Measurements from ENCODE around the gene GAB2. TPM values are rescaled to one million over a fixed set of nuclear protein-coding genes. Genes with fewer than 3 reads are reported as not detected.

GAB2 gene
- total RNA-seq, 1 donor from 2014 or later: 15.9 TPM

DNA sequence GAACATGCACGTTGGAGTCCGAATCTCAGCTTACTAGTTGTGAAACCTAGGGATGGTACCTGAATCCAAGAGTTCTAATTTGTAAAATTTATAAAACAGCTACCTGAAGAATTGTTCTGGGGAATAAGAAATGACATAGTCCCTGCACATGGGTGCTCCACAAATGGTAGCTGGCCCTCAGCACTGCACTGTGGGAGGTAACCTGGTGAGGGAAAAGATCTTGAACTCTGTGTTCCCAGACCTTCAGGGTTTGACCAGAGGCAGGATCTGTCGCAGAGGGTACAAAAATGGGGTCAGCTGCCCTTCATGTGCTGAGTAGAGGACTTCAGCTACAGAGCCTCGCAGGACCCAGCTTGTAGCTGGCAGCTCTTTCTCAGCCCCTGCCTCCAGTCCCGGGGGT is 155.4 kb downstream of the GAB2 start:
- Mint-ChIP-seq H3K27me3 (ENCODE audit: insufficient read depth) (peaks cover 1% of the 10 kb centered on the region), H3K27ac (peak overlapping the region; percentile 40), H3K9me3 (no peaks in the 10 kb centered on the region), H3K4me3 (no peak overlapping the region), H3K36me3 (ENCODE audit: low read depth) (peaks cover 10% of the 10 kb centered on the region), H3K4me1 (ENCODE audit: low read depth) (peaks cover 10% of the 10 kb centered on the region)
- intact Hi-C loops (cut with micrococcal nuclease): no loop called here
- DNase-seq (ENCODE audit: low spot score): no peak

DNA sequence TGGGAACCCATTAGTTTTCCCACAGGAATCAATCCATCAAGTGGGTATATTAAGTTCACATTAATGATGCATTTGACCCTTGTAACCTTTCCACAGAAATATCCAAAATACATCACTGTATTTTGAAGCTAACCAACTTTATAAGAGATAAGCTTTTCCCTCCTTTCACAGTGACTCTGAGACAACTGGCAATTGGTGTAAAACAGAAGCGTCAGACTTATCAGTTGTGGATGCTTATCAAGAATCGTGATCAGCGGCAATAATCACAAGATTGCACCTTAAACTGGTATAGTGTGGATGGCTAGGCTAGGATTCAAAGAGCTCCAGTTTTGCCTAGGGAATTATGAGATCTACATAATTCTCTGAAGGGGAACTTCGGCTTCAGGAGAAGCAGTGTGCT is 155.8 kb downstream of the GAB2 start:
- no peak overlapping the region for H3K4me3 Mint-ChIP-seq
- no peak for DNase-seq (ENCODE audit: low spot score)
- peaks cover 10% of the 10 kb centered on the region for H3K36me3 Mint-ChIP-seq (ENCODE audit: low read depth)
- H3K27me3 Mint-ChIP-seq (ENCODE audit: insufficient read depth): peaks cover 1% of the 10 kb centered on the region
- intact Hi-C loops (cut with micrococcal nuclease): no loop called here
- H3K9me3 Mint-ChIP-seq: no peaks in the 10 kb centered on the region
- peaks cover 6% of the 10 kb centered on the region for H3K4me1 Mint-ChIP-seq (ENCODE audit: low read depth)
- no peak overlapping the region for H3K27ac Mint-ChIP-seq

DNA sequence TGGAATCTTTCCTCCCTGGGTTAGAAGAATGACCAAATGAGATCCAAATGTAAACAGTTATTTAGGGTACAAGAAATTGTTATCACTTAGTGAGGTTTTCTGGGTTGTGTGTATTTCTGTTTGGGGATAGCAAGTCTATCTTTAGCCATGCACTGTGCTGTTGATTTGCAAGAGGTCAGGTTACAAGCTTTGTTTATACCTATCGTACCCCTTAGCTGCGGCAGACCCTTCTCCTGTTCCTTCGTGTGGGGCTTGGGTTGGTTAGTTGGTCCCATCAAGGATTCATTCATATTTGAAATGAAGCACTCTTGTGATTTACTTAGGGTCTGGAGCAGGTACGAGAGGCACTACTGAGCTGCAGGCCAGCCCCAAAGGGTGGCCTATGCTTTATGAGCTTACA is 156.3 kb downstream of the GAB2 start:
- H3K4me1 Mint-ChIP-seq (ENCODE audit: low read depth): peaks cover 6% of the 10 kb centered on the region
- peaks cover 10% of the 10 kb centered on the region for H3K36me3 Mint-ChIP-seq (ENCODE audit: low read depth)
- no peak overlapping the region for H3K27ac Mint-ChIP-seq
- DNase-seq (ENCODE audit: low spot score): no peak
- no peaks in the 10 kb centered on the region for H3K9me3 Mint-ChIP-seq
- no peak overlapping the region for H3K4me3 Mint-ChIP-seq
- peaks cover 1% of the 10 kb centered on the region for H3K27me3 Mint-ChIP-seq (ENCODE audit: insufficient read depth)
- intact Hi-C loops (cut with micrococcal nuclease): no loop called here

DNA sequence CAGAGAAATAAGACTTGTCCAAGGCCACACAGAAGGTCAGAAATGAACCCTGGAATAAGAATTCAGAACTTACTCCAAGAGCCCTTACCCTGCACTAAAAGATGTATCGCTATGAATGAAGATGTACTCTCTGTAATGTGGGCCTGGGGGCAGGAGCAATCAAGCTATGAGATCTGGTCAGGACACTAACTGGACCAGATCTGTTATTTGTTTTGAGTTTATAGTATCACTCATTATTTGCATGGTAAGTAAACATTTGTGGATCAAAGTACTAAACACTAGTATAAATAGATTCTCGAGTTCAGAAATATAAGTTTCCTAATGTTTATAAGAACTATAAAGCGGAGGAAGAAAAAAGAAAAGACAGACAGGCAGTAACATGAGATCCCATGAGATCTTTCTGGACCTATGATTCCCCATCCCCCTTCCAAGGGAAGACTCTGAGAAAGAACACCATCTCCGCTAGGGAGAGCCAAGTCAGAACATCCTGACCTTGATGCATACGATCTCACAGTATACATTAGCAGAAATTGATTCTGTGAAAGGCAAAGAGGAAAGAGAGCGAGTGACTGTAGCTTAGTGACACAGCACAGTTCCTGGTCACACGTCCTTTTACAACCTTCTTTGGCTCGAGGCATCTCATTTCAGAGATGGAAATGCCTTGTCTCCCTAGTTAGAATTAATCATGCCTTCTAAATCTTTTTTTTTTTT is 157.7 kb downstream of the GAB2 start:
- H3K36me3 Mint-ChIP-seq (ENCODE audit: low read depth): peaks cover 9% of the 10 kb centered on the region
- H3K9me3 Mint-ChIP-seq: no peaks in the 10 kb centered on the region
- H3K4me3 Mint-ChIP-seq: no peak overlapping the region
- intact Hi-C loops (cut with micrococcal nuclease): no loop called here
- DNase-seq (ENCODE audit: low spot score): no peak
- peaks cover 1% of the 10 kb centered on the region for H3K27me3 Mint-ChIP-seq (ENCODE audit: insufficient read depth)
- H3K4me1 Mint-ChIP-seq (ENCODE audit: low read depth): peaks cover 9% of the 10 kb centered on the region
- H3K27ac Mint-ChIP-seq: peak overlapping the region; percentile 21

DNA sequence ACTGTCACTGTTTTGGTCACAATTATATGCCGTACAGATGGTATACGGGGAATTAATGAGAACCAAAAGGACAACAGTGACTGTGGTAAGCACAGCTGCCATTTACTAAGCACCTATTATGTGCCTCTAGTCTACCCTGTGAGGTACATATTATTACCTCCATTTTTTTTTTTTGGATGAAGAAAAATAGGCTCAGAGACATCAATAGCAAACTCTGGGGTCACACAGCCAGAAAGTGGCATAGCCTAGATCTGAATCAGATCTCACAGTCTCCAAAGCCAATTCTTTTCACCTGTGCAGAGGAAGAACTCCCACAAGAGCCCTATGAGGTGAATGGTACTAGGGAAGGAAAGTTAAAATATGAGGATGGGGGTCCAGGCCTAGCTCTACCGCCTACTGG is 160.0 kb downstream of the GAB2 start:
- H3K9me3 Mint-ChIP-seq: no peaks in the 10 kb centered on the region
- intact Hi-C loops (cut with micrococcal nuclease): no loop called here
- H3K36me3 Mint-ChIP-seq (ENCODE audit: low read depth): peaks cover 6% of the 10 kb centered on the region

DNA sequence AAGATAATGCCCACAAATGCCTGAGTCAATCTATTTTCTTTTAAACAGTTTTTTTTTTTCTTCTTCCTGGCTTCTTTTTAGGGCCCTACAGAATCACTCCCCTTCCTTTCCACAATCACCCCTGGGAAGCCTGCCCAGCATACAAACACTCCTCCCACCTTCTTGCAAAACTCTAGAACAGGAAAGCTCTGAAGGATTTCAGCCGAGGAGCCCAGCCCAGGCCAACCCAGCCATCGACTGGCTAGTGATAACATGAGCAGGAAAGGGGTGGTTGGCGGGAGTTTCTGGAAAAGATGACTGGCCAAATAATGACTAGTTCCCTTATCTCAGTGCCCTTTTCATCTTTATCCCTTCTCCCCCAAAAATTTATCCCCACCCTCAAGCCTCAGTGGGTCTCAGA is 160.7 kb downstream of the GAB2 start:
- intact Hi-C loops (cut with micrococcal nuclease): no loop called here
- H3K9me3 Mint-ChIP-seq: no peaks in the 10 kb centered on the region
- DNase-seq (ENCODE audit: low spot score): no peak
- H3K4me1 Mint-ChIP-seq (ENCODE audit: low read depth): peaks cover 9% of the 10 kb centered on the region
- H3K36me3 Mint-ChIP-seq (ENCODE audit: low read depth): peaks cover 6% of the 10 kb centered on the region
- H3K4me3 Mint-ChIP-seq: no peak overlapping the region
- peaks cover 1% of the 10 kb centered on the region for H3K27me3 Mint-ChIP-seq (ENCODE audit: insufficient read depth)
- H3K27ac Mint-ChIP-seq: no peak overlapping the region

More for the DNA sequence above, 160.0 kb downstream of the GAB2 start:
- Mint-ChIP-seq H3K4me1 (ENCODE audit: low read depth) (peaks cover 9% of the 10 kb centered on the region), H3K27me3 (ENCODE audit: insufficient read depth) (peaks cover 1% of the 10 kb centered on the region), H3K27ac (no peak overlapping the region), H3K4me3 (no peak overlapping the region)
- no peak for DNase-seq (ENCODE audit: low spot score)

DNA sequence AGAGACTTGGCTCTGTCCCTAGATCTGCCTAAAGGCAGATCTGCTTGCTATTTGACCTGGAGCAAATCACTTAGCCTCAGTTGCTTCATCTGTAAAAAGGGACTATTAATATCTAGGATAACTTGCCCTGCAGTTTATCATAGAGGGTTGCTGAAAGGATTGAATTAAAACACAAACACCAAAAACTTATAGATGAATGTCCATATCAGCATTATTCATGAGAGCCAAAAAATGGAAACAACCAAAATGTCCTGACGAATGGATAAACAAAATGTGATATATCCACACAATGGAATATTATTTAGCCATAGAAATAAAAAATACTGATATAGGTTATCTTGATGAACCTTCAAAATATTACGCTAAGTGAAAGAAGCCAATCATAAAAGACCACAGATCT is 161.7 kb downstream of the GAB2 start:
- intact Hi-C loops (cut with micrococcal nuclease): no loop called here
- Mint-ChIP-seq H3K9me3 (no peaks in the 10 kb centered on the region), H3K27me3 (ENCODE audit: insufficient read depth) (peaks cover 1% of the 10 kb centered on the region), H3K4me3 (no peak overlapping the region), H3K36me3 (ENCODE audit: low read depth) (peaks cover 6% of the 10 kb centered on the region), H3K27ac (no peak overlapping the region), H3K4me1 (ENCODE audit: low read depth) (peaks cover 16% of the 10 kb centered on the region)
- DNase-seq (ENCODE audit: low spot score): no peak

DNA sequence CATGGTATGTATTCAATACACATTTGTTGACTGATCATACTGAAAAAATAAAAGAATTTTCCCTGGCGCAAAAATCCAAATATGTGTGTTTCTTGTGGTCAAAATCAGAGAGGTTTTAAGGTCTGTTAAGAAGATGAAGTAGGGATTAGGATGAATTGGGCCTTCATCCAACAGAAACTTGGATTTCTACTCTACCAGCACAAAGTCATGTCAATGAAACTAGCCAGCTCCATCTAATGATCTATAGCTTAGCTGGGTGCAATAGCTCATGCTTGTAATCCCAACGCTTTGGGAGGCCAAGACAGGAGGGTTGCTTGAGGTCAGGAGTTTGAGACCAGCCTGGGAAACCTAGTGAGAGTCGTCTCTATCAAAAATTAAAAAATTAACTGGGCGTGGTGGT is 163.4 kb downstream of the GAB2 start:
- H3K27ac Mint-ChIP-seq: no peak overlapping the region
- H3K36me3 Mint-ChIP-seq (ENCODE audit: low read depth): peaks cover 10% of the 10 kb centered on the region
- intact Hi-C loops (cut with micrococcal nuclease): no loop called here

DNA sequence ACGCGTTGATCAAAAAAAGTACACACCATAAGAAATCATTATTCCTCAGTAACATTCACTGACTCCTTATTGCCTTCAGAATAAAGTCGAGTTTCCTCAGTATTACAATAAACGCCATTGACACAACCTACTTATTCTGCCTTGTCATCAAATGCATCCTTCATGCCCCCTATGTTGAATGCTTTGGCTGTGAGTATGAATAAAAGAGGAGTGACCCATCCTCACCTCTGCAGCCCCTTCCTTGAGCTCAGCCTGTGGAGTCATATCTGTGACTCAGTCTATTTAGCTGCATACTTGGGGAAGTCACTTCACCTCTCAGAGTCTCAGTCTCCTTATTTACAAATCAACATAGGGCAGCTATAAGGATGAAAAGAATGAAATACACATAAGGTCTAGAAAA is 163.8 kb downstream of the GAB2 start:
- no peak overlapping the region for H3K27ac Mint-ChIP-seq
- H3K4me1 Mint-ChIP-seq (ENCODE audit: low read depth): peaks cover 21% of the 10 kb centered on the region
- intact Hi-C loops (cut with micrococcal nuclease): no loop called here
- no peaks in the 10 kb centered on the region for H3K9me3 Mint-ChIP-seq
- peaks cover 12% of the 10 kb centered on the region for H3K36me3 Mint-ChIP-seq (ENCODE audit: low read depth)
- no peak overlapping the region for H3K4me3 Mint-ChIP-seq
- DNase-seq (ENCODE audit: low spot score): no peak
- no peaks in the 10 kb centered on the region for H3K27me3 Mint-ChIP-seq (ENCODE audit: insufficient read depth)

More for the DNA sequence above, 163.4 kb downstream of the GAB2 start:
- H3K4me3 Mint-ChIP-seq: no peak overlapping the region
- DNase-seq (ENCODE audit: low spot score): no peak
- H3K9me3 Mint-ChIP-seq: no peaks in the 10 kb centered on the region
- peaks cover 20% of the 10 kb centered on the region for H3K4me1 Mint-ChIP-seq (ENCODE audit: low read depth)
- peaks cover 1% of the 10 kb centered on the region for H3K27me3 Mint-ChIP-seq (ENCODE audit: insufficient read depth)

DNA sequence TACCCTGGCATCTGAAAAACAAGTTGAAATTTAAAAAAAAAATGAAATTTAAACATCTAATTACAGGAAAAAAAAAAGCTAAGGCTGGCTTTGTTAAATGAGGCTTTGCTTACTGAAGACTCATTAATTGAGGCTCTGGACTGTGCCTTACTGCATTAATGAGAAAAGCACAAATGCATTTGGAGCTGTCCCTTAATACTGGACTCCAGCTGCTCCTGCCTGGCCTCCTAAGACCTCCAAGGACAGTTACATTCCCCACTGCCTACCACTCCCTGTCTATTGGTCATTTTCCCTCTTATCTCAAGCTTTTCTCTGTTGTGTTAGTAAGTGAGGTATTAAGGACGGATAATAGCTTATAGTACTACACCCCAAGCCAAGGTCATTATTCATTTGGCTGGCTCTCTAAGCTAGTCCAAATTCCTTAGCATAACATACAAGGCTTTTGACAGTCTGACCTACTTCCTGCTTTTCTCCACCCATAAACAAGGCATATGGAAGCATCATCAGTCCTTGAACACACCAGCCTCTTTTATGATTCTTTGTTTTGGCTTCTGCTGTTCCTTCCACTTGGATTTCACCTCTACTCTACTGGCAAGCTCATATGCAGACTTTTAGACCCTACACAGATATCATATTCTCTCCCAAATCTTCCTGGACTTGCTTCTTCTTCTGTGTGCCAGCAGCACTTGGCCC is 166.4 kb downstream of the GAB2 start:
- intact Hi-C loops (cut with micrococcal nuclease): no loop called here
- H3K27ac Mint-ChIP-seq: no peak overlapping the region
- peaks cover 27% of the 10 kb centered on the region for H3K36me3 Mint-ChIP-seq (ENCODE audit: low read depth)
- peaks cover 17% of the 10 kb centered on the region for H3K4me1 Mint-ChIP-seq (ENCODE audit: low read depth)
- no peaks in the 10 kb centered on the region for H3K9me3 Mint-ChIP-seq
- H3K27me3 Mint-ChIP-seq (ENCODE audit: insufficient read depth): no peaks in the 10 kb centered on the region
- DNase-seq (ENCODE audit: low spot score): no peak
- no peak overlapping the region for H3K4me3 Mint-ChIP-seq

DNA sequence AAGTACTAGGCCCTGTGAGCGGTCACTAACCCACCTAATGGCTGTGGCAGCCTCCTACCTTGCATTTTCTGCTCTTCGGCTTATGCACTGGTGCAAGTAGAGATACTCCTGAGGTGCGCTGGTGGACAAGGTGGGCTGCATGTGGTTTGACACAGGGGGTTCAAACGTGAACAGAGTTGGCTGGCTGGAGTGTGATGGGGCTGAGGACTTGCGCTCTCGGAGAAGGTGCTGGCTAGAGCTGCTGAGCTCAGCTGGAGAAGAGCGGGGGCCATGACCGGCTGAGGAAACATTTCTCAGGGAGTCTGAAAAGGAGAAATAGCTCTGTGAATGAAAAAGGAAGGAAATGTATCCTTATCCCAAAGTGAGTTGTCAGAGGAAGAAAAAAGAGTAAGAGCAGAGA is 167.5 kb downstream of the GAB2 start:
- Mint-ChIP-seq H3K9me3 (no peaks in the 10 kb centered on the region), H3K36me3 (ENCODE audit: low read depth) (peaks cover 29% of the 10 kb centered on the region), H3K27me3 (ENCODE audit: insufficient read depth) (no peaks in the 10 kb centered on the region), H3K27ac (no peak overlapping the region), H3K4me3 (no peak overlapping the region), H3K4me1 (ENCODE audit: low read depth) (peaks cover 17% of the 10 kb centered on the region)
- no peak for DNase-seq (ENCODE audit: low spot score)
- intact Hi-C loops (cut with micrococcal nuclease): no loop called here

DNA sequence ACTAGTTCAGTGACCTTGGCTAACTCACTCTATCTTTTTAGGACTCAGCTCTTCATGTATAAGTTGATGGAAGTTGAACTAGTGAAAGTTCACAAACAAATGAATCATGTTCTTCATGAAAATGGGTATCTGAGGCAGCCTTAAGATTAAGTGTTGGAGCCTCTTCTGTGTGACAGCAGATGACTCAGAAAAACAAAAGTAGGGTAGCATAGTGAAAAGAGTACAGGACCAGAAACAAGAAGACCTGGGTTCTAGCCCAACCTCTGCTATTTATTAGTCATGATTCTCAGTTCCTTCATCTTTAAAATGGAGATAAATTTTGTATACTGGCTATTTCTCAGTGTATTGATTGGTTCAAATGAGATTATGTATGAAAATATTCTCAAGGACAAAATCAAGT is 168.7 kb downstream of the GAB2 start:
- Mint-ChIP-seq H3K36me3 (ENCODE audit: low read depth) (peaks cover 31% of the 10 kb centered on the region), H3K4me1 (ENCODE audit: low read depth) (peaks cover 29% of the 10 kb centered on the region), H3K9me3 (no peaks in the 10 kb centered on the region), H3K27me3 (ENCODE audit: insufficient read depth) (no peaks in the 10 kb centered on the region), H3K4me3 (no peak overlapping the region), H3K27ac (no peak overlapping the region)
- intact Hi-C loops (cut with micrococcal nuclease): no loop called here
- no peak for DNase-seq (ENCODE audit: low spot score)

DNA sequence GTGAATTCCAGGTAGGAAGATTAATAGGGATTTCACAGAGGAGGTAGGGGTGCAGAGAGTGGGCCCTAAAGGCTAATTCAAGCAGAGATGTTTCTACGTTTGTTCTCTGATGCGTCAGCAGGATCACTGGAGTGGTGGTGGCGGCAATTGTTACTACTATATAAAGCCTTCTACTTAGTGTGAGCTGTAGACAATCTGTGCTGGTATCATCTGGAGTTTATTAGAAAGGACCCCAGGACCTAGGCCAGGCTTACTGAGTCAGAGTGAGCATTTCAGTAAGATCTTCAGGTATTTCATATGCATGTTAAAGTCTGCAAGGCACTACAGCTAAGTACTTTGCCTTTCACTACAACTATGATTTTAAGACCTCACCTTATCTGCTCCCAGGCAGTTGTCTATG is 169.4 kb downstream of the GAB2 start:
- Mint-ChIP-seq H3K36me3 (ENCODE audit: low read depth) (peaks cover 33% of the 10 kb centered on the region), H3K27me3 (ENCODE audit: insufficient read depth) (no peaks in the 10 kb centered on the region), H3K4me3 (no peak overlapping the region), H3K9me3 (no peaks in the 10 kb centered on the region), H3K4me1 (ENCODE audit: low read depth) (peaks cover 29% of the 10 kb centered on the region), H3K27ac (no peak overlapping the region)
- intact Hi-C loops (cut with micrococcal nuclease): no loop called here
- no peak for DNase-seq (ENCODE audit: low spot score)

Measured in activated T-helper 1 cell treated with anti-CD3 and anti-CD28 coated beads, Interleukin-12 subunit alpha, Interleukin-12 subunit beta, Interleukin-2, Interleukin-4 antibody, amounts not matched to agents 30 ng/mL and 10 ng/mL and 1 ng/mL, durations not matched to agents 14 hours and 24 hours and 36 hours (primary cell).